ENCODE results near the gene SLC4A3.
"Not testable (repeated sequence)": the region's sequence is repeated elsewhere in the genome, so short reads cannot be mapped to it uniquely, and the experiment has no call there.

Gene SLC4A3

DNA sequence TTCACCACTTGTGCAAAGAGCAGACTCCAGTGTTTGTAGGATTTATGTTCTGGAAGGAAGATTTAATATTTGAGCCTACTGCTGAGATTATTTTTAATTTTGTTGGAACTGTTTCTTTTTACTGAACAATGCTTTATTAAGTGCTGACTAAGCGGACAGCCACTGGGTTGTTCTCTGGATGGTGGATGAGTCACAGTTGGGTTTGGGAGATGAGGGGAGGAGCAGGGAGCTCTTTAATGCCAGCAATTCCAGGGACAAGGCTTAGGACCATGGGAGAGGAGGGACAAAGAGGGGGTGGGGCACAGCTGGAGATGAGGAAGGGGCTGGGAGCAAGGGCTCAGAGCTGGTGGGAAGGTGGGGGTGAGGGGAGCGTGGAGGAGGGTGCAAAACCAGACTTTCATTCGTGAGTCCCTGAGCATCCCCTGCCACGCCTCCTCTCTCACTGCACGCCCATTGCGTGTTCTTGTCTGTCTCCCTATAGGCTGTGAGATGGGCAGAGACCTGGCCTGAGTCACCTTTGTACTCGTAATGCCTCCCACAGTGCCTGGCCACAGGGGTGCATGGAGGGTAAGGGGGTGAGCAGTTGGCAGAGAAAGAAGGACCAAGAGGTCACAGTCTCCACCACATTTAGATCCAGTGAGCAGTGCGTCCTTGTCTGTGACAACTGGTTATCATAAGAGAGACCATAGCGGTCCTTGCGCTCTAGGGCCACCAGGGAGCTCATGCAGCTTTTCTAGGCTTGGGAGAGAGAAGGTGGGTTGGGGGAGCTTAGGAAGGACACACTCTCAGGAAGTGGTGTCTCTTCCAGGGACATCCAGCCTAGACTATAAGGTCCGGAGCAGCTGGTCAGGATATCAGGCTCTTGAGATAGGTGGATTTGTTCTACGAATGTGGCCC lies 18.4 kb downstream of the SLC4A3 start:
- no peak overlapping the region for H3K27ac ChIP-seq (ENCODE audit: low read depth, low read length)
- H3K9me3 ChIP-seq (ENCODE audit: control insufficient read depth in 5 of 5, low read length in 5 of 5): no peaks in the 10 kb centered on the region

GRCh38 chr2:219648176-219648575 lies 20.7 kb downstream of the SLC4A3 start:
- Histone ChIP-seq H3K4me1 (ENCODE audit: control insufficient read depth in 5 of 5, insufficient read depth in 5 of 5, low read length in 5 of 5) (peaks cover 0 to 8% (median 0%) of the 10 kb centered on the region in 5 donors), H3K27ac (ENCODE audit: low read depth, low read length) (no peak overlapping the region), H3K27me3 (ENCODE audit: control insufficient read depth in 5 of 5, insufficient read depth in 4 of 5, low read length in 5 of 5) (peaks cover 12 to 29% (median 15%) of the 10 kb centered on the region in 5 donors), H3K9ac (ENCODE audit: low read length in 5 of 5) (no peak overlapping the region), H3K9me3 (ENCODE audit: control insufficient read depth in 5 of 5, low read length in 5 of 5) (no peaks in the 10 kb centered on the region), H3K4me3 (ENCODE audit: low read depth in 1 of 5, low read length in 5 of 5) (no peak overlapping the region), H3K36me3 (ENCODE audit: control insufficient read depth in 5 of 5, insufficient read depth in 5 of 5, low read length in 5 of 5) (no peaks in the 10 kb centered on the region)

More for the DNA sequence above, 18.4 kb downstream of the SLC4A3 start:
- peaks cover 11 to 26% (median 14%) of the 10 kb centered on the region in 5 donors for H3K27me3 ChIP-seq (ENCODE audit: control insufficient read depth in 5 of 5, insufficient read depth in 4 of 5, low read length in 5 of 5)
- H3K4me3 ChIP-seq (ENCODE audit: low read depth in 1 of 5, low read length in 5 of 5): no peak overlapping the region
- no peaks in the 10 kb centered on the region for H3K36me3 ChIP-seq (ENCODE audit: control insufficient read depth in 5 of 5, insufficient read depth in 5 of 5, low read length in 5 of 5)
- H3K4me1 ChIP-seq (ENCODE audit: control insufficient read depth in 5 of 5, insufficient read depth in 5 of 5, low read length in 5 of 5): peaks cover 0 to 12% (median 4%) of the 10 kb centered on the region in 5 donors
- H3K9ac ChIP-seq (ENCODE audit: low read length in 5 of 5): no peak overlapping the region

- Histone ChIP-seq H3K27ac (ENCODE audit: low read depth, low read length) (no peak overlapping the region), H3K36me3 (ENCODE audit: control insufficient read depth in 5 of 5, insufficient read depth in 5 of 5, low read length in 5 of 5) (no peaks in the 10 kb centered on the region), H3K27me3 (ENCODE audit: control insufficient read depth in 5 of 5, insufficient read depth in 4 of 5, low read length in 5 of 5) (peaks cover 10 to 28% (median 15%) of the 10 kb centered on the region in 5 donors), H3K9me3 (ENCODE audit: control insufficient read depth in 5 of 5, low read length in 5 of 5) (no peaks in the 10 kb centered on the region), H3K4me3 (ENCODE audit: low read depth in 1 of 5, low read length in 5 of 5) (no peak overlapping the region), H3K4me1 (ENCODE audit: control insufficient read depth in 5 of 5, insufficient read depth in 5 of 5, low read length in 5 of 5) (peaks cover 0 to 8% (median 0%) of the 10 kb centered on the region in 5 donors), H3K9ac (ENCODE audit: low read length in 5 of 5) (no peak overlapping the region)
These were observed 21.5 kb downstream of the SLC4A3 start for GRCh38 chr2:219648963-219649362.

- Histone ChIP-seq H3K9ac (ENCODE audit: low read length in 5 of 5) (no peak overlapping the region), H3K27ac (ENCODE audit: low read depth, low read length) (no peak overlapping the region), H3K36me3 (ENCODE audit: control insufficient read depth in 5 of 5, insufficient read depth in 5 of 5, low read length in 5 of 5) (no peaks in the 10 kb centered on the region), H3K4me1 (ENCODE audit: control insufficient read depth in 5 of 5, insufficient read depth in 5 of 5, low read length in 5 of 5) (no peaks in the 10 kb centered on the region), H3K4me3 (ENCODE audit: low read depth in 1 of 5, low read length in 5 of 5) (no peak overlapping the region), H3K27me3 (ENCODE audit: control insufficient read depth in 5 of 5, insufficient read depth in 4 of 5, low read length in 5 of 5) (peaks cover 10 to 20% (median 13%) of the 10 kb centered on the region in 5 donors), H3K9me3 (ENCODE audit: control insufficient read depth in 5 of 5, low read length in 5 of 5) (no peaks in the 10 kb centered on the region)
These were observed 23.2 kb downstream of the SLC4A3 start for GRCh38 chr2:219650426-219651248.

- H3K27ac ChIP-seq (ENCODE audit: low read depth, low read length); H3K9me3 ChIP-seq (ENCODE audit: control insufficient read depth in 5 of 5, low read length in 5 of 5); H3K36me3 ChIP-seq (ENCODE audit: control insufficient read depth in 5 of 5, insufficient read depth in 5 of 5, low read length in 5 of 5); H3K4me3 ChIP-seq (ENCODE audit: low read depth in 1 of 5, low read length in 5 of 5); H3K4me1 ChIP-seq (ENCODE audit: control insufficient read depth in 5 of 5, insufficient read depth in 5 of 5, low read length in 5 of 5); H3K9ac ChIP-seq (ENCODE audit: low read length in 5 of 5): not testable (repeated sequence)
- peaks cover 3 to 16% (median 12%) of the 10 kb centered on the region in 5 donors for H3K27me3 ChIP-seq (ENCODE audit: control insufficient read depth in 5 of 5, insufficient read depth in 4 of 5, low read length in 5 of 5)
These were observed 24.2 kb downstream of the SLC4A3 start for GRCh38 chr2:219651656-219652055.

DNA sequence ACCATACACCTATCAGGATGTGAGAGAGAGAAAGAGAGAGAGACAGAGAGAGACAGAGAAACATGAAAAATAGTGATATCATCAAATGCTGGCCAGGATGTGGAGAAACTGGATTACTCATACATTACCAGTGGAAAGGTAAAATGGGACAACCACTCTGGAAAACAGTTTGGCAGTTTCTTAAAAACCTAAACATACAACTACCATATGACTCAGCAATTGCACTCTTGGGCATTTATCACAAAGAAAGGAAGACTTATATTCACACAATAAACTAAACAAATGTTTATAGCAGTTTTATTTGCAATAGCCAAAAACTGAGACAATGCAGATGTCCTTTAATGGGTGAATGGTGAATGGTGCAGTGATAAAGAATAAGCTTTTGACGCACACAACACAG lies 29.1 kb downstream of the SLC4A3 start:
- Histone ChIP-seq H3K27me3 (ENCODE audit: control insufficient read depth in 5 of 5, insufficient read depth in 4 of 5, low read length in 5 of 5) (peaks cover 0 to 7% (median 4%) of the 10 kb centered on the region in 5 donors), H3K9me3 (ENCODE audit: control insufficient read depth in 5 of 5, low read length in 5 of 5) (peaks cover 3 to 11% (median 8%) of the 10 kb centered on the region in 5 donors), H3K36me3 (ENCODE audit: control insufficient read depth in 5 of 5, insufficient read depth in 5 of 5, low read length in 5 of 5) (no peaks in the 10 kb centered on the region), H3K9ac (ENCODE audit: low read length in 5 of 5) (no peak overlapping the region), H3K27ac (ENCODE audit: low read depth, low read length) (no peak overlapping the region), H3K4me1 (ENCODE audit: control insufficient read depth in 5 of 5, insufficient read depth in 5 of 5, low read length in 5 of 5) (no peaks in the 10 kb centered on the region), H3K4me3 (ENCODE audit: low read depth in 1 of 5, low read length in 5 of 5) (no peak overlapping the region)

GRCh38 chr2:219658196-219658846 lies 30.9 kb downstream of the SLC4A3 start:
- H3K27ac ChIP-seq (ENCODE audit: low read depth, low read length): no peak overlapping the region
- H3K4me3 ChIP-seq (ENCODE audit: low read depth in 1 of 5, low read length in 5 of 5): no peak overlapping the region
- H3K9me3 ChIP-seq (ENCODE audit: control insufficient read depth in 5 of 5, low read length in 5 of 5): peaks cover 4 to 17% (median 13%) of the 10 kb centered on the region in 5 donors
- H3K36me3 ChIP-seq (ENCODE audit: control insufficient read depth in 5 of 5, insufficient read depth in 5 of 5, low read length in 5 of 5): no peaks in the 10 kb centered on the region
- H3K4me1 ChIP-seq (ENCODE audit: control insufficient read depth in 5 of 5, insufficient read depth in 5 of 5, low read length in 5 of 5): no peaks in the 10 kb centered on the region
- peaks cover 0 to 7% (median 4%) of the 10 kb centered on the region in 5 donors for H3K27me3 ChIP-seq (ENCODE audit: control insufficient read depth in 5 of 5, insufficient read depth in 4 of 5, low read length in 5 of 5)
- H3K9ac ChIP-seq (ENCODE audit: low read length in 5 of 5): no peak overlapping the region

- Histone ChIP-seq H3K9ac (ENCODE audit: low read length in 5 of 5) (no peak overlapping the region), H3K36me3 (ENCODE audit: control insufficient read depth in 5 of 5, insufficient read depth in 5 of 5, low read length in 5 of 5) (no peaks in the 10 kb centered on the region), H3K4me1 (ENCODE audit: control insufficient read depth in 5 of 5, insufficient read depth in 5 of 5, low read length in 5 of 5) (no peaks in the 10 kb centered on the region), H3K4me3 (ENCODE audit: low read depth in 1 of 5, low read length in 5 of 5) (no peak overlapping the region), H3K27me3 (ENCODE audit: control insufficient read depth in 5 of 5, insufficient read depth in 4 of 5, low read length in 5 of 5) (peaks cover 0 to 7% (median 4%) of the 10 kb centered on the region in 5 donors), H3K9me3 (ENCODE audit: control insufficient read depth in 5 of 5, low read length in 5 of 5) (peaks cover 4 to 17% (median 13%) of the 10 kb centered on the region in 5 donors), H3K27ac (ENCODE audit: low read depth, low read length) (no peak overlapping the region)
These were observed 31.4 kb downstream of the SLC4A3 start for GRCh38 chr2:219658874-219659273.

DNA sequence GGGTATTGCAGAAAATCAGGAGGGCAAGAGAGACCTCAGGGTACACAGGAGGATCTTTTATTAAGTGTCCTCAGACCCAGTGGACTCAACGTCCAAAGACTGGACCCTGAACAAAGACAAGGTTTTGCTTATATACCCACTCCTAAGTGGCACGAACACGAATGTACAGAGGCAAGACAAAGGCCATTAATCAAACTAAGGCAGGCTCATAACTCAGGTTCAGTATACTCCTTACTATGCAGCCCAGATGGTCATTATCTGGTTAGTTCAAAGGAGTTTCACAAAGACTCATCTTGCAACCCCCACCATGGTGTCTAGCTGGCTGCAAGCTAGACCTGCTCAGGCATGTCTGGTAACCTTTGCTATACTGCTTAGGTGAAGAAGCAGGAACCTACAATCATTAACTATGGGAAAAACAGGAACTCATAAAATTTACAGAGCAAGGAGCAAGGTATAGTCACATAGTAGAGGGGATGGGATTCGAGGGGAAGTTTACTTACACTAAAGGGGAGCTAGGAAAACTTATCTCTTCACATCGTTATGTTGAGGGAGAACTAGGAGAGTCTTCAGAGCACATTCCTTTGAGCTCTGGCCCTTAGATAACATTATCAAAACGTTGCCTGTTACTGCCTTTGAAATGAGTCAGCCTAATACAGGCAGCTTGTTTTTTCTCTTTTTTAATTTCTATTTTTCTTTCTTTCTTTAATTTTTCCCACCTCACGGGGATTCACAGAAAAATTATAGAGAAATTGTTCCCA lies 33.9 kb downstream of the SLC4A3 start:
- no peak overlapping the region for H3K9ac ChIP-seq (ENCODE audit: low read length in 5 of 5)
- peaks cover 0 to 7% (median 4%) of the 10 kb centered on the region in 5 donors for H3K27me3 ChIP-seq (ENCODE audit: control insufficient read depth in 5 of 5, insufficient read depth in 4 of 5, low read length in 5 of 5)
- H3K4me1 ChIP-seq (ENCODE audit: control insufficient read depth in 5 of 5, insufficient read depth in 5 of 5, low read length in 5 of 5): no peaks in the 10 kb centered on the region
- H3K27ac ChIP-seq (ENCODE audit: low read depth, low read length): no peak overlapping the region
- H3K4me3 ChIP-seq (ENCODE audit: low read depth in 1 of 5, low read length in 5 of 5): no peak overlapping the region
- no peaks in the 10 kb centered on the region for H3K36me3 ChIP-seq (ENCODE audit: control insufficient read depth in 5 of 5, insufficient read depth in 5 of 5, low read length in 5 of 5)
- peaks cover 4 to 17% (median 13%) of the 10 kb centered on the region in 5 donors for H3K9me3 ChIP-seq (ENCODE audit: control insufficient read depth in 5 of 5, low read length in 5 of 5)

Measured in subcutaneous abdominal adipose tissue (tissue), 5 donors.